ENCODE data around the gene PIK3CG.

- no peak for TF ChIP-seq CTCF (IDR thresholded peaks at IDR 0.05; ENCODE audit: insufficient read depth, low read depth, low read length)
- no peak for TF ChIP-seq EZH2 (IDR thresholded peaks at IDR 0.05; ENCODE audit: insufficient read depth, low read length)
Measured at GRCh38 chr7:106824458-106824857, 40.6 kb upstream of the PIK3CG start.
